H1 (cell line): ENCODE measurements around the gene DNAJB8. TPM values are rescaled to one million over a fixed set of nuclear protein-coding genes. Genes with fewer than 3 reads are reported as not detected.

ENCODE experiments used
- CTCF ChIA-PET: fragments of 300-600 bp; sonication (Branson Sonifier 250); formaldehyde crosslinking; loops from one replicate; lab custom pipeline; 2021; ENCODE audit not compliant: partially characterized antibody; lab: Charles Lee
- POLR2A ChIA-PET: fragments of 300-600 bp; sonication (Branson Sonifier 250); formaldehyde crosslinking; loops from one replicate; lab custom pipeline; 2021; ENCODE audit warnings: inconsistent platforms; ENCODE audit not compliant: partially characterized antibody; lab: Charles Lee
- DNase-seq, 2 experiments: peaks; one replicate each; pipeline versions ENCODE4 v3.0.0 to v3.0.0-alpha.2; 2010 to 2022; ENCODE audit warnings: low spot score in 2 of 2, low read depth in 1 of 2, mixed read lengths in 1 of 2
- FAIRE-seq: peaks from 2 replicates; lab custom pipeline; 2011; peaks lifted over from hg19 to GRCh38; lab: Jason Lieb, UNC
- H2AFZ ChIP-seq: 2 replicates; pipeline ENCODE4 v1.8.1; 2012; ENCODE audit warnings: low read length, inconsistent platforms
- H2AK5ac ChIP-seq: 2 replicates; pipeline ENCODE4 v1.6.1; 2013; ENCODE audit warnings: low read depth, low read length
- H2BK120ac ChIP-seq: replicated peaks from 2 replicates; pipeline ENCODE3; 2013; ENCODE audit warnings: low read depth, low read length, inconsistent platforms
- H2BK12ac ChIP-seq: 2 replicates; pipeline ENCODE4 v1.6.1; 2013; ENCODE audit warnings: low read depth, low read length
- H2BK15ac ChIP-seq: 2 replicates; pipeline ENCODE4 v1.6.1; 2013; ENCODE audit warnings: low read length
- H2BK20ac ChIP-seq: 2 replicates; pipeline ENCODE4 v1.6.1; 2013; ENCODE audit warnings: low read length
- H2BK5ac ChIP-seq: 2 replicates; pipeline ENCODE4 v1.6.1; 2013; ENCODE audit warnings: low read depth, low read length
- H3K14ac ChIP-seq: 2 replicates; pipeline ENCODE4 v1.6.1; 2013; ENCODE audit warnings: inconsistent platforms; ENCODE audit not compliant: insufficient read length
- H3K18ac ChIP-seq: 2 replicates; pipeline ENCODE4 v1.6.1; 2013; ENCODE audit warnings: low read length; ENCODE audit errors: extremely low read depth
- H3K23ac ChIP-seq: 2 replicates; pipeline ENCODE4 v1.6.1; 2013; ENCODE audit warnings: inconsistent platforms; ENCODE audit not compliant: insufficient read length
- H3K23me2 ChIP-seq: 2 replicates; pipeline ENCODE4 v1.6.1; 2013; ENCODE audit warnings: low read depth, low read length
- H3K27ac ChIP-seq: 2 replicates; pipeline ENCODE4 v1.6.1; 2011; ENCODE audit warnings: low read depth, low read length, inconsistent platforms
- H3K27me3 ChIP-seq, 4 experiments: replicated peaks in 1 of 4; 1 replicate in 1 of 4; 2 replicates in 3 of 4; pipeline versions ENCODE4 v1.6.1 to v1.8.1; 2011 to 2013; ENCODE audit warnings: low read length in 3 of 4, mild to moderate bottlenecking in 3 of 4, inconsistent platforms in 2 of 4, mixed read lengths in 2 of 4, moderate library complexity in 1 of 4; ENCODE audit not compliant: control insufficient read depth in 3 of 4, insufficient read depth in 3 of 4; ENCODE audit errors: extremely low read depth in 1 of 4
- H3K36me3 ChIP-seq, 4 experiments: 2 replicates each; pipeline versions ENCODE4 v1.6.1 to v1.8.1; 2011 to 2013; ENCODE audit warnings: mild to moderate bottlenecking in 4 of 4, low read length in 3 of 4, moderate library complexity in 2 of 4, control low read depth in 1 of 4, inconsistent platforms in 1 of 4; ENCODE audit not compliant: insufficient read depth in 4 of 4, control insufficient read depth in 2 of 4
- H3K4ac ChIP-seq: replicated peaks from 2 replicates; pipeline ENCODE3; 2013; ENCODE audit warnings: low read length, low read depth, mixed read lengths, inconsistent platforms; ENCODE audit not compliant: insufficient read length
- H3K4me1 ChIP-seq, 4 experiments: replicated peaks in 1 of 4; 1 replicate in 1 of 4; 2 replicates in 3 of 4; pipeline versions ENCODE4 v1.6.1 to v1.8.1; 2011 to 2013; ENCODE audit warnings: low read length in 3 of 4, inconsistent platforms in 2 of 4, mixed read lengths in 1 of 4; ENCODE audit not compliant: insufficient read depth in 4 of 4, control insufficient read depth in 3 of 4
- H3K4me2 ChIP-seq, 2 experiments: 2 replicates each; pipeline versions ENCODE4 v1.6.1 to v1.8.1; 2011 to 2013; ENCODE audit warnings: low read depth in 2 of 2, low read length in 2 of 2, control low read depth in 1 of 2, inconsistent platforms in 1 of 2, mild to moderate bottlenecking in 1 of 2; ENCODE audit not compliant: insufficient read depth in 1 of 2
- H3K4me3 ChIP-seq, 4 experiments: fragments of 200-600, 300-600 bp in 1 of 4; sonication (generic), shearing (Covaris generic), sonication (Bioruptor Twin) in 1 of 4; 2 replicates each; pipeline versions ENCODE4 v1.5.1 to v1.8.1; 2011 to 2016; ENCODE audit warnings: low read length in 4 of 4, low read depth in 3 of 4, control low read depth in 2 of 4, inconsistent platforms in 2 of 4, mild to moderate bottlenecking in 2 of 4, mixed read lengths in 1 of 4, moderate library complexity in 1 of 4; ENCODE audit not compliant: insufficient read depth in 2 of 4; ENCODE audit errors: extremely low read depth in 1 of 4
- H3K56ac ChIP-seq: replicated peaks from 2 replicates; pipeline ENCODE3; 2013; ENCODE audit warnings: low read depth, mild to moderate bottlenecking, mixed read lengths, low read length, inconsistent platforms; ENCODE audit not compliant: insufficient read length
- H3K79me1 ChIP-seq: 2 replicates; pipeline ENCODE4 v1.6.1; 2013; ENCODE audit warnings: low read depth, low read length, control low read depth
- H3K79me2 ChIP-seq, 2 experiments: 2 replicates each; pipeline versions ENCODE4 v1.6.1 to v1.8.1; 2012 to 2013; ENCODE audit warnings: low read length in 2 of 2, mild to moderate bottlenecking in 2 of 2, inconsistent platforms in 1 of 2; ENCODE audit not compliant: insufficient read depth in 2 of 2, control insufficient read depth in 1 of 2
- H3K9ac ChIP-seq, 4 experiments: replicated peaks in 1 of 4; 1 replicate in 1 of 4; 2 replicates in 3 of 4; pipeline versions ENCODE4 v1.6.1 to v1.8.1; 2011 to 2013; ENCODE audit warnings: low read depth in 3 of 4, low read length in 3 of 4, control low read depth in 2 of 4, mild to moderate bottlenecking in 2 of 4, moderate library complexity in 2 of 4, inconsistent platforms in 1 of 4; ENCODE audit errors: extremely low read depth in 1 of 4
- H3K9me3 ChIP-seq, 2 experiments: 2 replicates each; pipeline versions ENCODE4 v1.6.1 to v1.8.1; 2012 to 2013; ENCODE audit warnings: mild to moderate bottlenecking in 2 of 2, moderate library complexity in 2 of 2, control low read depth in 1 of 2, inconsistent platforms in 1 of 2, low read depth in 1 of 2, low read length in 1 of 2, mixed read lengths in 1 of 2; ENCODE audit not compliant: insufficient read depth in 2 of 2
- H4K20me1 ChIP-seq, 2 experiments: replicated peaks in 1 of 2; 2 replicates each; pipeline versions ENCODE3 to v1.8.1; 2011 to 2013; ENCODE audit warnings: inconsistent platforms in 2 of 2, low read length in 2 of 2, mild to moderate bottlenecking in 1 of 2; ENCODE audit not compliant: insufficient read depth in 2 of 2, control insufficient read depth in 1 of 2
- H4K5ac ChIP-seq: 2 replicates; pipeline ENCODE4 v1.6.1; 2013; ENCODE audit warnings: low read length, low read depth, mixed read lengths, inconsistent platforms; ENCODE audit not compliant: insufficient read length
- H4K8ac ChIP-seq: 2 replicates; pipeline ENCODE4 v1.8.0; 2013; ENCODE audit warnings: mild to moderate bottlenecking, moderate library complexity, low read length, inconsistent platforms; ENCODE audit not compliant: insufficient read depth; ENCODE audit errors: extremely low read depth
- H4K91ac ChIP-seq: replicated peaks from 2 replicates; pipeline ENCODE3; 2013; ENCODE audit warnings: low read length, mixed read lengths, inconsistent platforms; ENCODE audit not compliant: insufficient read length
- GABPA ChIP-seq: IDR thresholded peaks from 2 replicates; pipeline ENCODE4 v1.6.1; 2011; ENCODE audit warnings: mild to moderate bottlenecking, low read length, moderate library complexity, borderline replicate concordance; ENCODE audit not compliant: insufficient read depth
- KDM4A ChIP-seq: IDR thresholded peaks from one replicate; pipeline ENCODE4 v1.7.1; 2012; ENCODE audit warnings: low read depth, mild to moderate bottlenecking, moderate library complexity, low read length, inconsistent platforms; ENCODE audit not compliant: severe bottlenecking
- MAFK ChIP-seq: IDR thresholded peaks from 2 replicates; pipeline ENCODE4 v1.6.1; 2012; ENCODE audit warnings: low read depth, mild to moderate bottlenecking, improper control_type of control experiment, low read length
- POLR2AphosphoS5 ChIP-seq: IDR thresholded peaks from 2 replicates; pipeline ENCODE4 v1.6.1; 2011; ENCODE audit warnings: low read depth, low read length
- TEAD4 ChIP-seq: IDR thresholded peaks from 2 replicates; pipeline ENCODE4 v1.6.1; 2012; ENCODE audit warnings: low read depth, low read length, inconsistent platforms, mixed read lengths
- WGBS, 2 experiments: shearing (Covaris generic) in 1 of 2; methylation state at CpG; one replicate each; pipeline versions ENCODE4 v1.1.6 to v1.1.7; 2013 to 2015; ENCODE audit warnings: low lambda C conversion rate in 2 of 2, mixed read lengths in 2 of 2, inconsistent platforms in 1 of 2, low coverage in 1 of 2, missing lambda C conversion rate in 1 of 2; ENCODE audit not compliant: insufficient replicate concordance in 2 of 2, insufficient coverage in 1 of 2, insufficient read length in 1 of 2; ENCODE audit errors: extremely low coverage in 1 of 2, missing lambda C conversion rate in 1 of 2; 5-methylcytosine and 5-hydroxymethylcytosine counted together
- polyA plus RNA-seq, 7 experiments: library from polyadenylated mRNA; depleted of rRNA in 3 of 7; stranded (reverse) in 5 of 7; unstranded in 2 of 7; fragments of >200 nt in 5 of 7; fragments of 200-250 nt in 2 of 7; gene quantifications; 1 replicate in 5 of 7; 2 replicates in 1 of 7; 4 replicates in 1 of 7; pipeline versions ENCODE4 v1.2.1 to v1.2.3, GENCODE V29; 2011 to 2013; ENCODE audit warnings: missing spikeins in 2 of 7, mixed read lengths in 2 of 7
- total RNA-seq: library from RNA; stranded (reverse); fragmentation: NEBNext Ultra II Directional; extraction: Animal tissue kit (Norgen Biotek cat#: 25700); gene quantifications from 2 replicates; pipeline ENCODE4 v1.2.1, GENCODE V29; 2021
- TF ChIP-seq, protein P1 (sequence below): IDR thresholded peaks from 2 replicates; pipeline ENCODE4 v1.6.1; 2012; ENCODE audit warnings: inconsistent platforms

The DNAJB8 gene
- total and polyA plus RNA-seq, 2 of the 8 experiments (the other 6 are each of a cell fraction or from before 2014, with no cell fraction given) = not detected

DNA sequence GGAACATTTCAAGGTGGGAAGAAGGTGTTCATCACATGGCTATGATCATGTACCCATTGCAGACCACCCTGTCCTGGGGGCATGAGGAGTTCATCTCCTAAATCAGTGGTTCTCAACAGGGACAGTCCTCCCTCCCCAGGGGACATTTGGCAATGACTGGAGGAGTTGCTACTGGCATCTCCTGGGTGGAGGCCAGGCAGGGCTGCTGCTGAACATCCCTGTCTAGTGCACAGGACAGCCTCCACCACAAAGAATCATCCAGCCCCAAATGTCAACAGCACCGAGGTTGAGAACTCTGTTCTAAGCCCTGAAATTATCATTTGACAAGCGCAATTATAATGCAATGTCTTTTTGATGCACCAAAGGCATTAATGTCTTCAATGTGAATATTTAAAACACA lies 4.4 kb upstream of the DNAJB8 start:
- no peak overlapping the region for H2BK15ac ChIP-seq
- no peak overlapping the region for H2BK20ac ChIP-seq
- TF ChIP-seq MAFK (no peak), GABPA (no peak), KDM4A (no peak), POLR2AphosphoS5 (no peak), TEAD4 (no peak)
- TF ChIP-seq, protein P1, sequence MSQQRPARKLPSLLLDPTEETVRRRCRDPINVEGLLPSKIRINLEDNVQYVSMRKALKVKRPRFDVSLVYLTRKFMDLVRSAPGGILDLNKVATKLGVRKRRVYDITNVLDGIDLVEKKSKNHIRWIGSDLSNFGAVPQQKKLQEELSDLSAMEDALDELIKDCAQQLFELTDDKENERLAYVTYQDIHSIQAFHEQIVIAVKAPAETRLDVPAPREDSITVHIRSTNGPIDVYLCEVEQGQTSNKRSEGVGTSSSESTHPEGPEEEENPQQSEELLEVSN = no peak
- H4K20me1 ChIP-seq = peaks cover 0 to 3% of the 10 kb centered on the region in 2 experiments
- H3K79me2 ChIP-seq = no peaks in the 10 kb centered on the region
- H3K36me3 ChIP-seq = no peaks in the 10 kb centered on the region
- H4K91ac ChIP-seq = no peak overlapping the region
- no peak overlapping the region for H3K4me2 ChIP-seq
- FAIRE-seq (no peak), DNase-seq (no peak)
- no peak overlapping the region for H3K4me3 ChIP-seq
- H2BK5ac ChIP-seq = no peak overlapping the region
- CTCF ChIA-PET = no interaction called here
- H3K27ac ChIP-seq = no peak overlapping the region
- H2AFZ ChIP-seq = no peak overlapping the region
- H3K56ac ChIP-seq = no peak overlapping the region
- H3K14ac ChIP-seq = no peak overlapping the region
- peaks cover 0 to 17% (median 4%) of the 10 kb centered on the region in 4 experiments; a peak in 5 of 7 replicates for H3K4me1 ChIP-seq
- no peak overlapping the region for H4K5ac ChIP-seq
- 73% methylated on average over 2 of the region's 2 CpGs; no CpG with 5 or more reads in 1 of the 2 experiments for WGBS, 2 experiments
- no peaks in the 10 kb centered on the region; the same call in 1 of the 2 replicates for H3K79me1 ChIP-seq
- H3K27me3 ChIP-seq = peaks cover 26 to 67% (median 63%) of the 10 kb centered on the region in 4 experiments
- no peak overlapping the region for H3K4ac ChIP-seq
- POLR2A ChIA-PET = no interaction called here
- no peaks in the 10 kb centered on the region for H3K9me3 ChIP-seq
- no peak overlapping the region for H2AK5ac ChIP-seq
- H3K23me2 ChIP-seq = peaks cover 2% of the 10 kb centered on the region; the same call in 1 of the 2 replicates
- no peak overlapping the region for H3K23ac ChIP-seq
- no peak overlapping the region for H2BK12ac ChIP-seq
- H2BK120ac ChIP-seq = no peak overlapping the region
- H3K18ac ChIP-seq = no peak overlapping the region
- H4K8ac ChIP-seq = no peak overlapping the region
- H3K9ac ChIP-seq = no peak overlapping the region
